ENCODE data around the gene C1QBP. TPM values are rescaled to one million over a fixed set of nuclear protein-coding genes. Genes with fewer than 3 reads are reported as not detected.
A peak's percentile ranks its signal among the peaks of the same experiment; 100 is the strongest.
"Not testable (repeated sequence)": the region's sequence is repeated elsewhere in the genome, so short reads cannot be mapped to it uniquely, and the experiment has no call there.

C1QBP gene
- total RNA-seq, 1 donor from 2014 or later = 259 TPM

DNA sequence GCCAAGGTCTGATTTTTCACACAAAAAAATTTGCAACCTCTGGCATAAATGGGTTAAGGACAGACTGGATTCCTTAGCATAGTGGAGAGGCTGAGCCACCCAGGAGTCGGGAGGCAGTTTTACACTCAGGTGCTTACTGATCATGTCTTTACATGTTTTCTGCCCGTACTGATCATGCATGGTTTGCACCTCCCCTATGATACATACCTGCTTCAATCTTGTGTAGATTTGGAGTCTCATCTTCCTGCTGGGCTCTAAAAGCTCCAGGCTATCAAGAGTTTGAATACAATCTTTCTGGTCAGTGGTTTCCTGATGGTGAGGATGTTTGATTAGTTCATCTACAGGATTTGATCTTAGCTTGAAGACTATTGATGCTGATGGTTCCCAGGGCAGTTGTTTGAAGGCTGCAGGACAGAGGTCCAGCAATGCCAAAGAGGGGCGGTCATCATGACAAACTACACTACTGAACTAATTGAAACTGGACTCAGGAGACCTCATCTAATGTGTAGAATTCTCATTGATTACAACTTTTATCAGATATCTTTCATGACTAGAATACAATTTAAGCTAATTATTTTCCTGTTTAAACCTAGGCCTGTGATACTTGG is 6.9 kb downstream of the C1QBP start:
- TF ChIP-seq, protein P1, sequence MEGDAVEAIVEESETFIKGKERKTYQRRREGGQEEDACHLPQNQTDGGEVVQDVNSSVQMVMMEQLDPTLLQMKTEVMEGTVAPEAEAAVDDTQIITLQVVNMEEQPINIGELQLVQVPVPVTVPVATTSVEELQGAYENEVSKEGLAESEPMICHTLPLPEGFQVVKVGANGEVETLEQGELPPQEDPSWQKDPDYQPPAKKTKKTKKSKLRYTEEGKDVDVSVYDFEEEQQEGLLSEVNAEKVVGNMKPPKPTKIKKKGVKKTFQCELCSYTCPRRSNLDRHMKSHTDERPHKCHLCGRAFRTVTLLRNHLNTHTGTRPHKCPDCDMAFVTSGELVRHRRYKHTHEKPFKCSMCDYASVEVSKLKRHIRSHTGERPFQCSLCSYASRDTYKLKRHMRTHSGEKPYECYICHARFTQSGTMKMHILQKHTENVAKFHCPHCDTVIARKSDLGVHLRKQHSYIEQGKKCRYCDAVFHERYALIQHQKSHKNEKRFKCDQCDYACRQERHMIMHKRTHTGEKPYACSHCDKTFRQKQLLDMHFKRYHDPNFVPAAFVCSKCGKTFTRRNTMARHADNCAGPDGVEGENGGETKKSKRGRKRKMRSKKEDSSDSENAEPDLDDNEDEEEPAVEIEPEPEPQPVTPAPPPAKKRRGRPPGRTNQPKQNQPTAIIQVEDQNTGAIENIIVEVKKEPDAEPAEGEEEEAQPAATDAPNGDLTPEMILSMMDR (conservative IDR thresholded peaks at IDR 0.05; ENCODE audit: low read depth, low read length) = no peak
- no peak for DNase-seq (ENCODE audit: low read depth)
- no peak overlapping the region for H3K4me3 ChIP-seq (ENCODE audit: low read depth, low read length)

DNA sequence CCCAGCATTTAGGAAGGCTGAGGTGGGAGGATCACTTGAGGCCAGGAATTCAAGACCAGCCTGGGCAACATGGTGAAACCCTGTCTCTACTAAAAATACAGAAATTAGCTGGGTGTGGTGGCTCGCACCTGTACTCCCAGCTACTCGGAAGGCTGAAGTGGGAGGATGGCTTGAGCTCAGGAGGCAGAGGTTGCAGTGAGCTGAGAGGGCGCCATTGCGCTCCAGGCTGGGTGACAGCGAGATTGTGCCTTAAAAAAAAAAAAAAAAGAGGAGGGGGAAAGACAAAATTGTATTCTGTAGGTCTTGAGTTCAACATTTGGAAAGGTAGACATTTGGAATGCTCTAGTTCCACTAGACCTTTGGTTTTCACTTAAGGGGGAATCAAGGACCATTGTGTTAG is 7.7 kb downstream of the C1QBP start:
- DNase-seq (ENCODE audit: low read depth); H3K4me3 ChIP-seq (ENCODE audit: low read depth, low read length): not testable (repeated sequence)

DNA sequence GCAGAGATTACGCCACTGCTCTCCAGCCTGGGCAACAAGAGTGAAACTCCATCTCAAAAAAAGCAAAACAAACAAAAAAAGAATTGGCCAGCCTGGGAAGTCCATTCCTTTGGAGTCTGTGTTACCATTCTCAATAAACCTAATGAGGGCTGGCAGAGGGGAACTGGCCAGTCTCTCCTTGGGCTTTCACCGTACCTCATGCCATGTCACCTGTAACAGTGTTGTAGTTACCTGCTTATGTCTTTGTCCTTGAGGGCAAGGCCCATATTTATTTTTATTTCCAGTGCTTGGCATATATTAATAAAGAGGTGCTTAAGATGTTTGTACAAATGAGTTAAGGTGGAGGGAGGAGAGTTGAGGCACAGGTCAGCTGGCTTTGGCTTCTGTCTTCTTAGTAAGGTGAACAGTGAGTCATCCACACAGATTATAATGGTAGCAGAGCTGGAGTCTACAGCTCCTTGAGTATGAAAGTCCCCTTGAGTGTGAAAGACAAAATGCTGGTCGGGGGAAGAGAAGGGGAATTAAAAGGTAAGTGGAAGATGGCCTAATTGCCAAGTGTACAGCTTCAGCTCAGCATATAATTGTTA is 8.4 kb downstream of the C1QBP start:
- TF ChIP-seq, protein P1 (conservative IDR thresholded peaks at IDR 0.05; ENCODE audit: low read depth, low read length) = no peak
- H3K4me3 ChIP-seq (ENCODE audit: low read depth, low read length) = no peak overlapping the region
- no peak for DNase-seq (ENCODE audit: low read depth)

DNA sequence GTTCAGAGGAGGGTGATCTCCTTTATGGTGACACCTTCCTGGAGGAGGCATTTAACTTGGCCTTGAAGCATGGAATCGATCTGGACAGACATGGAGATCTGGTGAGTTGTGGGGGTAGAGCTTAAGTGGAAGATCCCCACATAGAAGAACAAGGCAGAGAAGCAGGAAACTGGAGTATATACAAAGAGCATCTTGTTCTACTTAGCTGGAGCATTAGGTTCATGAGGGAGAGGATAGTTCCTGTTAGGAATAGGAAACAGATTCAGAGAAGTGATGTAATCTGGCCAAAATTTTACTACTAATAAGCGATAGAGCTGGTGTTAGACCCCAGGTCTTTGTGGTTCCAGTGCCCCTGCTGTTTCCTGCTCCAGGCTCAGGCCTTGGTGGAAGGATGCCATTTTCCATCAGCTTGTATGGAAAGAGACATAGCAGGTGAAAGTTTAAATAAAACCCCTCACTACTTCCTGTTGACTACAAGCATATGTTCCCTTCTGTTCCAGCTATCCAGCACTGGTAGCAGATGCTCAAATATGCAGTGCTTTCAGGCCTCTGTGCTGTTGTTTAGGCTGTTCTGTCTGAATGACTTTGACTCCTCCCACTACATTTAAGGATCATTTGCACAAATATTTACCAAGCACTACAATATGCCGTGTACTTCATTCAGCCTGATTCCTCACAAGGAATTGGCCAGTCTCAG is 9.6 kb downstream of the C1QBP start:
- TF ChIP-seq, protein P1 (conservative IDR thresholded peaks at IDR 0.05; ENCODE audit: low read depth, low read length) = no peak
- no peak for DNase-seq (ENCODE audit: low read depth)
- H3K4me3 ChIP-seq (ENCODE audit: low read depth, low read length) = no peak overlapping the region

DNA sequence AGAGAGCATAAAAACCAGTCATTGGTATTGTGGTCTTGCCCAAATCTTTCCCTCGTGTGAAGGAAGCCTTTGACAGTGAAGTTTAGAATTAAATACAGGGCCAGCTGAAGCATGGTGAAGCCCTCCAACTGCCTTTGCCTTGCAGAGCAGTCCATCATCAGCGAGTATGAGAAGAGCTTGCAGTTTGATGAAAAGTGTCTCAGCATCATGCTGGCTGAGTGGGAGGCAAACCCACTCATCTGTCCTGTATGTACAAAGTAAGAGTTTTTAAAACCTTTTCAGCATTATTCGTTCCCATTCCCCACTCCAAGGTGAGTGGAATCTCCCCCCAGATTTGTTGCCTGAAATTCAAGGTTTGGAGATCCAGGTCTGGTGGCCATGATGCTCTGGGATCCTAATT is 13.1 kb downstream of the C1QBP start:
- DNase-seq (ENCODE audit: low read depth) = no peak
- no peak overlapping the region for H3K4me3 ChIP-seq (ENCODE audit: low read depth, low read length)
- TF ChIP-seq, protein P1 (conservative IDR thresholded peaks at IDR 0.05; ENCODE audit: low read depth, low read length) = no peak

DNA sequence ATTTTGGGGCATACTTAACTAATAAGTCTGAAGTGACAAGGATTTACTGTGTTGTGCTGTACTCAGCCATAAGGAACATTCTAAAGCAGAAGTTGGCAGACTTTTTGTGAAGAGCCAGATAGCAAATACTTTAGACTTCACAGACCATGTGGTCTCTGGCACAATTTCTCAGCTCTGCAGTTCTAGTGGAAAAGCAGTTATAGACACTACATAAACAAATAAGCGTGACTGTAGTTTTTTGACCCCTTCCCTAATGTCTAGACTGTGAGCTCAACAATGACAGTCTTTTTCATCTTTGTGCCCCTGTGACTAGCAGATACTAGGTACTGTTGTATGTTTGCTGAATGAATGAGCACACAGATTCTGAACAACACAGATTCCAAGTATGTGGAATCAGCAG is 14.0 kb downstream of the C1QBP start:
- DNase-seq (ENCODE audit: low read depth) = no peak
- no peak overlapping the region for H3K4me3 ChIP-seq (ENCODE audit: low read depth, low read length)
- TF ChIP-seq, protein P1 (conservative IDR thresholded peaks at IDR 0.05; ENCODE audit: low read depth, low read length) = no peak

DNA sequence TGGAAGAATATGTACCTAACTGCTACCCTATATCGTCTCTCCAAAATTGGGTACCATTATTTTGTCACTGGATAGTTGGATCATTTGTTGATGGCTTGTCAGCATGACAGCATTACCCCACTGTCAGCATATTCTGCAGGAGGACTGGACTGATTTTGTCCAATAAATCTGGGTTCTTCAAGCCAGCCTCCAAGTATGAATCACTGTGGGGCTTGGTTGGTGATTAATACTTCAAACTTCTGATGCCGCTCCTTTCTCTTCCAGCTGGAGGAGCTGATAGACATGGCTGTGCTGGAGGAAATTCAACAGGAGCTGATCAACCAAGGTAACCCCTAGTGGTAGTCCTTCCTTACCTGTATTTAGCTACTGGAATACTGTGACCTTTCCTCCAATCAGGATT is 16.4 kb downstream of the C1QBP start:
- no peak overlapping the region for H3K4me3 ChIP-seq (ENCODE audit: low read depth, low read length)
- peak; percentile 37 for DNase-seq (ENCODE audit: low read depth)

More for the DNA sequence above, 16.4 kb downstream of the C1QBP start:
- TF ChIP-seq, protein P1 (conservative IDR thresholded peaks at IDR 0.05; ENCODE audit: low read depth, low read length) = peak; percentile 13
